T follicular helper cell (primary cell): Measurements from ENCODE around the gene GFI1.
A peak's percentile ranks its signal among the peaks of the same experiment; 100 is the strongest.

Experiments
- DNase-seq: peaks from one replicate; pipeline ENCODE4 v3.0.0-alpha.2; 2020; ENCODE audit warnings: low read depth

GFI1 gene

DNA sequence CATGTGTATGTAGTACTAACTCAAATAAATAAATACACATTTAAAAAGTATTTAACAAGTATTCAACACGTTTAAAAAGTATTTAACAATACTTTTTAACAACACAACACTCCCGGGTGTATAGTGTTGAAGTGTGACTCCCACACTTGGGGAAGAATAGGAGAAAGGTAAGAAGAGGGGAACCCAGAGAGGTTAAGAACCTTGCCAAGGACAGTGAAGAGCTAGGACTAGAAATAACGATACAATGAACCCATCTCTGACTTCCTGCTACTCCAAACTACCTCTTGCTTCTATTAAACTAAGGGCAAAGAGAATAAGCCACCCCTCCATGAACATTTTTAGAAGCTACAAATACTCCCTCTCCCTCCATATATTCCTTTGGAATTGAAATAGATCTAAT is 1.7 kb upstream of the GFI1 start:
- no peak for DNase-seq

DNA sequence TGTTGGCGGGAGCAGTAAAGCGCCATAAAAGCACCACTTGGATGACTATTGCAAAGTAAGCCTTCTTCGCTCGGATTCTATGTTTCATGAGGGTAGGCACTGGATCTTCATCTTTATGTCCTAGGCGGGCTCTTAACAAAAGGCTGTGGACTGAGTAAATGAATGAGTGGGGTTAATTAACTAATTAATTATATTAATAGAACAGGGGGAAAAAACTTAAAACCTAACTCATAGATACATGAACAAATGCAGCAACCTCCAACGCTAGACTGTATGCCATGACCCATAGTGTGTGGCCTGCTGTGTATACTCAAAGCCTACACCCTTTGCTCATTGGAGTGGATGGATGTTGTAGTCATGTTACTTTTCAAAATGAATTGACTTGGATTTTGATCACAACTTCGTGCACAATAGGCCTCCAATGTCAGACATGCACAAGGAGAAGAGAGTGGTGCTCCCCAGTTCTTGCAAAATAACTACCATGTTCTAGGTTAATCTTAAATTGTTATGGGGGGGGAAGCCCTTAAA is 417 bp upstream of the GFI1 start:
- DNase-seq: no peak

DNA sequence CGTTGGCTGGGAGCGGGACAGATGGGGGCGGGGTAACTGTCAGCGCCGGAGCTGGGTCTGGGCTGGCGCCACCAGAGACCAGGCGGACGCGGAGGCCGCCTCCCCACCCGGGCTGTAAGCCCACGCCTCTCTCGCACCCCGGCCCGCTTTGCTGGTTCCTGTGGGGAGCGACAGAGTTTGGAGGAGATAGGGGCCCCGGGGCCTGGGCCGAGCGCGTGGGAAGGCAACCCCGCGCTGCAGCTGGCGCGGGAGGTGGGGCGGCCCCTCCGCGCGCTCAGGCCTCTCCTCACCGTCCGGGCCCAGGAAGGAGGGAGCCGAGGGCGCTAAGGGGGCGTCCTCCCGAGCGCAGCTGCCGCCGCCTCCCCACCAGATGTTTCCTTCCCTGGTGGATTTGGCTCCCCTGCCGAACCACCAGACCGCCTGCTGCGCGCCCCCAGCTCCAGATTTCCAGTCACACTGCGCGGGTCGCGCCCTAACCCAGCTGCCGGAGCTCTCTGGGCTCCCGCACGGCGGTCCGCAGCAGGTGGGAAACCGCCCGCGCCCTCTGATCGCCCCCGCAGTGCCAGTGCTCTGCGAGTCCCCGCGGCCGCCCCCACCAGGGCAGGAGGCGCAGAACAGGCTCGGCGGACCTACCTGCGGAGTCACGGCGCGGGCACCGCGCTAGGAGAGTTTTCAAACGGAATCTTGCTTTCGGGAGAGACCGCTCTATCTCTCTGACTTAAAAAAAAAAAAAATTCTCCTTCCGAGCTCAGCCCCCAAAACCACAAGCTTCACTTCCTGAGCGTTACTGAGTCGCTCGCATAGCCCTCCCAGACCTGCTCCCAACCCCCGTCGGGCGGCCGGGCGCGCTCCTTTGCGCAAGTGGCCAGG is 1.1 kb downstream of the GFI1 start:
- DNase-seq: peak; percentile 67

- peak; percentile 35 for DNase-seq
Measured at GRCh38 chr1:92484472-92485380, 2.0 kb downstream of the GFI1 start.

GRCh38 chr1:92483610-92484471 is 2.9 kb downstream of the GFI1 start:
- DNase-seq: peak; percentile 18

DNA sequence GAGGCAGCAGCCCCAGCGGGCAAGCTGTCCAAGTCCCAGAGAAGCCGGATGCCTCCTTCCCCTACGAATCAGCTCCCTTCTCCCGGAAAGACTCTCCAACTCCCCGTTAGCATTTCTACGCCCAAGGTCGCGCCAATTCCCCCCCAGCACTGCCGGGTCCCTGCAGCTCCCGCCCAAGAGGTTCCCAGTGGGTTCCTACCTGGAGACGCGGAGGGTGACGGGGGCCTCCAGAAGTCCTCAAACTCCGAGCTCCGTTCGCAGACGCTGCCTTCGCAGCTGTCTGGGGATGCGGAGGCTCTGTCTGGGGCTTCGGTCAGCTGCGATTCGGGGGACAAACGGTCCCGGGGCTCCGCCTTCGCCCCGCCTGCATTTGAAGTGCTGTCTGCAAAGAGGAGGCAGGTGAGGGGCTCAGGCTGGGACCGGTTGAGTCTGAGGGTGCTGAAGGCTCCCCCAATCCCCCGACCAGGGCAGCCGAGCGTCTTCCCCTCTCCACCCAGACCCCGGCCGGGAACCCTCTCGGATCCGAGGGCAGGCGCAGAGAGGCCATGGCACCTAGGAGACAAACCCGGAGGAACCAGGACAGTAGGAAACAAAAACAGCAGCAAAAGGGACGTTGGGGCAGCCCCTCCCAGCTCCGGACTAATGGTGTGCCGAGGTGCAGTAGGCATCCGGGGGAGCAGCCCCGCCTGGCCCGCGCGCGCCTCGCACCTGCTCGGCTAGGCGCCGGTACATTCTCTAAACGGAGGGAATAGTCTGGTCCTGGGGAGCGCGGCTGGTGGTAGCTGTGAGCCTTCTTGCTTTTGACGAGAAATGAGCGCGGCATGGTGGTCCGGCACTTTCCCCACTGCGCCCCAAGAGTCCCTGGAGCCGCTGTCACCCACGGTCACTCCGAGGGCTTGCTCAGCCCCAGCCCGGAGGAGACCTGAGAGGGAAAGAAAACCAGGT is 3.8 kb downstream of the GFI1 start:
- DNase-seq: peak; percentile 32

GRCh38 chr1:92481971-92482664 is 4.6 kb downstream of the GFI1 start:
- no peak for DNase-seq

DNA sequence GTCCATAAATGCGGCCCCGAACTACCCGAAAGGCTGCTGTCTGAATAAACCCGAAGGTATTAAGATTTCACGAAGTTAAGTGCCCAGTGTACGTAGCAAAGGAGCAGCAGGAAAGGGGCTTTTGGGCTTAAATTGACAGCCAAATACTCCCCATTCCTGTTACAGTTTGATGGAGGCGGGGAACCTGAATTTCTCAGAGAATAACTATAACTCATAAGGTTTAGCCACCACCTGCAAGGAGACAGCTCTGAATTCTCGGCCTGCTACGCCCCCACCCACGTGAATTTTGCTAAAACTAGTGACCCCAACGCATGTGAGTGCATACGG is 5.2 kb downstream of the GFI1 start:
- DNase-seq: no peak

DNA sequence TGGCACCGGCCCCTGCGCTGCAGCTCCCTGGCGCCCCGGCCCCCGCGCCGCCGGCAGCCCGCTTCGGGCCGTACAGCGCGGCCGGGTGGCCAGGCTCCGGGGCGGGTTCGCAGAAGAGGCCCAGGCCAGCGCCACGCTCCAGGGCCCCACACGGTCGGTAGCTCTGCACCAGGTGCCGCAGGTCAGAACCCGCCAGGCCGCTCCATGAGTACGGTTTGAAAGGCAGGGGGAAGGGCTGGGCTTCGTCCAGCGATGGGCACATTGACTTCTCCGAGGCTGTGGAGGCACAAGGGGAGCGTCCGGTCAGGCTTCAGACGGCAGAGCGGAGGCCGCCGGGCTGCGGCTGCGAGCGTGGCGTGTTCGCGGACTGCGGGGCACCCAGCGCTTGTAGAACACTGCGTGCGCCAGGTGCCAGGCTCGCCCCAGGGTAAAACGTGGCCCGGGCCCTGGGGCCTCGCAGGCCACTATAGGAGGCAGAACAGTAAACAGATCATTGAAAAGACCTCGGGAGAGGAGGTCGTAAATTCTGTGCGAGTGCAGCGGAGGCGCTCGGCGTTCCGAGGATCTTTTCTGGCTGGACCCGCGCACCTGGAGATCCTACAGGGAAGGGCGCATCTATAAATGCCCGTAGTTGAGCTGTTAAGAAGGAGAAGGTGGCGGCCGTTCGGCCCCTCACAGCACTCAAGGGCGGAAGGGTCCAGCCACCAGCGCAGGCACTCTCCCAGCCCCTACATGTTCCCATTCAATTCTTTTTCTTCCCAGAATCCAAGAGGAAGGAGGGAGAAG is 5.7 kb downstream of the GFI1 start:
- no peak for DNase-seq

- no peak for DNase-seq
Measured at GRCh38 chr1:92480200-92480812, 6.4 kb downstream of the GFI1 start.

DNA sequence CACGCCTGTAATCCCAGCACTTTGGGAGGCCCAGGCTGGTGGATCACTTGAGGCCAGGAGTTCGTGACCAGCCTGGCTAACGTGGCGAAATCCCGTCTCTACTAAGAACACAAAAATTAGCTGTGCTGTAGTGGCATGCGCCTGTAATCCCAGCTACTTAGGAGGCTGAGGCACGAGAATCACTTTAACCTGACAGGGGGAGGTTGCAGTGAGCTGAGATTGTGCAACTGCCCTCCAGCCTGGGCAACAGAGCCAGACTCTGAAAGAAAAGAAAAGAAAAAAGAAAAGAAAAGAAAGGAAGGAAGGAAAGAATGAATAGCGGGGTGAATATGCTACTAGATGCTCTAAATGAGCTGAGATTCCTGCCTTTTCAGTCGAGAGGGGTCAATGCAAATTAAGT is 7.1 kb downstream of the GFI1 start:
- DNase-seq: no peak

DNA sequence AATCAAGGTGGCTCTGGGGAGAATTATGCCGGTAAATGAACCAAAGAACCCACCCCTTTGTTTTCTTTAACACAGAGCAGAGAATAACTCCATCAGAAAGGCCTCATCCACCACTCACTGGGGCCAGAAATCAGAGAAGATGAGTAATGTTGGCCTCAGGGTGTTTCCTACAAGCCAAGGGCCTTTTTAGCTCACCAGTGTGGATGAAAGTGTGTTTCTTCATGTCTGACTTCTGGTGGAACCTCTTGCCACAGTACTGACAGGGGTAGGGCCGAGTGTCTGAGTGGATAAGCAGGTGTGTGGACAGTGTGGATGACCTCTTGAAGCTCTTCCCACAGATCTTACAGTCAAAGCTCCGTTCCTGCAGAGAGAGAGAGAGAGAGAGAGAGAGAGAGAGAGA is 8.3 kb downstream of the GFI1 start:
- DNase-seq: no peak

- DNase-seq: peak; percentile 50
Measured at GRCh38 chr1:92476071-92476631, 10.6 kb downstream of the GFI1 start.

- no peak for DNase-seq
Measured at GRCh38 chr1:92475029-92475428, 11.7 kb downstream of the GFI1 start.

DNA sequence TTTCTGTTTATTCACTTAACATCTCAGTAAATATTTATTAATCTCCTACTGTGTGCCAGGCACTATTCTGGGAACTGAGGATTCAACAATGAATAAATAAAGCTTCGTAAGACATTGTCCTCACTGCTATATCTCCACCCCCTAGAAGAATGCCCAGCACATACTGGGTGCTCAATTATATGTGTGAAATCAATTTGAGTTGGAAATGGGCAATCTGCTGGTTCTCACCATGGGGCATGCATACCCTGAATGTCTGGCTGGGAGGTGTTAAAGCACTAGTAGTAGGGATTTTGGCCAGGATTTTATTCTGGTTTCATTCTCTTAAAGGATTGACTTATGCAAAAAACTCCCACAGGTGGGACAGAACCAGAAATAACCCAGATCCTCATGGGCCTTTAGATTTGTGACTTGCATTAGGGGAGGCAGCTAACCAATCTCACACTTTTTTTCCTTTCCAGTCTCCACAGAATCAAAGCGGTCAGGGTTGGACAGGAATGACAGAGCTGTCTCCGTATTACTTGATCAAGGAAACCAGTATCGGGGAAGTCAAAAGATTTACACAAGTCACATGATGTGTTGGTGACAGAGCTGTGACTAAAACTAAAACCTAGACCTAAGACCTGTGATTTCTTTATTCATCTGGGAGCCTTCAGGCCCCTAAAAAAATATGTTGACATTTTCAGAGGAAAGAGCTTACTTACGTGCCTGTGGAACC is 12.8 kb downstream of the GFI1 start:
- DNase-seq: no peak

DNA sequence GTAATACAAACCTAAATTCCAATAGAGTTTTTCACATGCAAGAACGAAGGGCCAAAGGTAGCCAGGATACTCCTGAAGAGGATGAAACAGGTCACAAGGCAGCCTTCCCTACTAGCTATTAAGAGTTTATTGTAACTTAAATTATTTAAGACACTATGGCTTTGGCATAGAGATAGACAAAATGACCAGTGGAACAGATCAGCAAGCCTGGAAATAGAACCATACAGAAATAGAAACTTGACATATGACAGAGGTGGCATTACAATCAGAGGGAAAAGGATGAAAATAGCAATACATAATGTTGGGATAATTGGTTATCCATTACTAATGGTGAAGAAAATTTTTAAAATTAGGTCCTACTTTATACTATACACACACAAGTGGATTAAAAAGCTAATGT is 16.5 kb downstream of the GFI1 start:
- DNase-seq: no peak

GRCh38 chr1:92466683-92467352 is 19.9 kb downstream of the GFI1 start:
- no peak for DNase-seq
